Measurements from ENCODE around the gene SPINK1.

Gene SPINK1

GRCh38 chr5:147789820-147790219, 41.7 kb downstream of the SPINK1 start:
- no peaks in the 10 kb centered on the region for H3K79me2 ChIP-seq (ENCODE audit: low read length)
- no peak overlapping the region for H3K4me2 ChIP-seq (ENCODE audit: low read length)
- H3K27me3 ChIP-seq (ENCODE audit: low read depth, low read length): no peaks in the 10 kb centered on the region
- no peaks in the 10 kb centered on the region for H3K36me3 ChIP-seq (replicated peaks; ENCODE audit: low read depth, low read length)
- no peak overlapping the region for H2AFZ ChIP-seq (ENCODE audit: low read depth, low read length)
- H3K27ac ChIP-seq (ENCODE audit: low read length): no peak overlapping the region
- TF ChIP-seq CTCF (IDR thresholded peaks at IDR 0.05; ENCODE audit: low read depth, low read length) (no peak), EZH2phosphoT487 (IDR thresholded peaks at IDR 0.05; ENCODE audit: low read depth) (no peak)
- H4K20me1 ChIP-seq (ENCODE audit: insufficient read depth, low read length): no peaks in the 10 kb centered on the region
- no peaks in the 10 kb centered on the region for H3K4me1 ChIP-seq (ENCODE audit: low read length)
- no peak overlapping the region for H3K9ac ChIP-seq (ENCODE audit: low read length)
- no peaks in the 10 kb centered on the region for H3K9me3 ChIP-seq (ENCODE audit: insufficient read depth, low read length)
- H3K4me3 ChIP-seq (ENCODE audit: low read length): no peak overlapping the region

GRCh38 chr5:147788023-147788422, 43.4 kb downstream of the SPINK1 start:
- Histone ChIP-seq H3K36me3 (replicated peaks; ENCODE audit: low read depth, low read length) (no peaks in the 10 kb centered on the region), H4K20me1 (ENCODE audit: insufficient read depth, low read length) (no peaks in the 10 kb centered on the region), H3K27ac (ENCODE audit: low read length) (no peak overlapping the region), H3K4me1 (ENCODE audit: low read length) (no peaks in the 10 kb centered on the region), H2AFZ (ENCODE audit: low read depth, low read length) (no peak overlapping the region), H3K9ac (ENCODE audit: low read length) (no peak overlapping the region), H3K4me3 (ENCODE audit: low read length) (no peak overlapping the region), H3K4me2 (ENCODE audit: low read length) (no peak overlapping the region), H3K9me3 (ENCODE audit: insufficient read depth, low read length) (no peaks in the 10 kb centered on the region), H3K27me3 (ENCODE audit: low read depth, low read length) (no peaks in the 10 kb centered on the region), H3K79me2 (ENCODE audit: low read length) (no peaks in the 10 kb centered on the region)
- no peak for TF ChIP-seq CTCF (IDR thresholded peaks at IDR 0.05; ENCODE audit: low read depth, low read length)

- Histone ChIP-seq H3K9me3 (ENCODE audit: insufficient read depth, low read length) (no peaks in the 10 kb centered on the region), H3K36me3 (replicated peaks; ENCODE audit: low read depth, low read length) (no peaks in the 10 kb centered on the region), H3K27ac (ENCODE audit: low read length) (no peak overlapping the region), H3K9ac (ENCODE audit: low read length) (no peak overlapping the region), H3K4me2 (ENCODE audit: low read length) (no peak overlapping the region), H3K4me3 (ENCODE audit: low read length) (no peak overlapping the region), H3K27me3 (ENCODE audit: low read depth, low read length) (no peaks in the 10 kb centered on the region), H3K4me1 (ENCODE audit: low read length) (no peaks in the 10 kb centered on the region), H4K20me1 (ENCODE audit: insufficient read depth, low read length) (no peaks in the 10 kb centered on the region), H3K79me2 (ENCODE audit: low read length) (no peaks in the 10 kb centered on the region), H2AFZ (ENCODE audit: low read depth, low read length) (no peak overlapping the region)
- TF ChIP-seq CTCF (IDR thresholded peaks at IDR 0.05; ENCODE audit: low read depth, low read length): no peak
- TF ChIP-seq EZH2phosphoT487 (IDR thresholded peaks at IDR 0.05; ENCODE audit: low read depth): no peak
Measured at GRCh38 chr5:147786142-147786541, 45.3 kb downstream of the SPINK1 start.

- no peak overlapping the region for H2AFZ ChIP-seq (ENCODE audit: low read depth, low read length)
- H3K79me2 ChIP-seq (ENCODE audit: low read length): no peaks in the 10 kb centered on the region
- H3K36me3 ChIP-seq (replicated peaks; ENCODE audit: low read depth, low read length): no peaks in the 10 kb centered on the region
- no peak overlapping the region for H3K4me2 ChIP-seq (ENCODE audit: low read length)
- H3K4me3 ChIP-seq (ENCODE audit: low read length): no peak overlapping the region
- no peak overlapping the region for H3K27ac ChIP-seq (ENCODE audit: low read length)
- no peaks in the 10 kb centered on the region for H3K4me1 ChIP-seq (ENCODE audit: low read length)
- H3K9ac ChIP-seq (ENCODE audit: low read length): no peak overlapping the region
- TF ChIP-seq CTCF (IDR thresholded peaks at IDR 0.05; ENCODE audit: low read depth, low read length): no peak
- TF ChIP-seq EZH2phosphoT487 (IDR thresholded peaks at IDR 0.05; ENCODE audit: low read depth): no peak
- no peaks in the 10 kb centered on the region for H3K27me3 ChIP-seq (ENCODE audit: low read depth, low read length)
- H3K9me3 ChIP-seq (ENCODE audit: insufficient read depth, low read length): no peaks in the 10 kb centered on the region
- H4K20me1 ChIP-seq (ENCODE audit: insufficient read depth, low read length): no peaks in the 10 kb centered on the region
Measured at GRCh38 chr5:147784146-147784987, 47.1 kb downstream of the SPINK1 start.

Measured in OCI-LY3 (cell line).